Astrocyte of the cerebellum (primary cell): Measurements from ENCODE around the gene MALAT1.
A peak's percentile ranks its signal among the peaks of the same experiment; 100 is the strongest.

ENCODE experiments used
- DNase-seq: peaks from one replicate; pipeline ENCODE4 v3.0.0-alpha.2; 2011; ENCODE audit warnings: low read depth
- H3K4me3 ChIP-seq: 2 replicates; pipeline ENCODE4 v1.5.1; 2011; ENCODE audit warnings: mild to moderate bottlenecking, low read depth, low read length, moderate library complexity
- CTCF ChIP-seq: IDR thresholded peaks from 2 replicates; pipeline ENCODE4 v1.5.1; 2012; ENCODE audit warnings: low read length, low read depth, moderate library complexity, mild to moderate bottlenecking; ENCODE audit errors: missing control alignments
- in situ Hi-C: cut with HindIII; loops from 2 replicates; pipeline ENCODE4 v1.10.0; 2017; ENCODE audit warnings: low sequenced_read_pairs

The MALAT1 gene

GRCh38 chr11:65538915-65539743, 40.3 kb downstream of the MALAT1 start:
- DNase-seq, result no peak
- H3K4me3 ChIP-seq, result no peak overlapping the region
- in situ Hi-C loops, result no loop called here
- no peak for TF ChIP-seq CTCF

DNA sequence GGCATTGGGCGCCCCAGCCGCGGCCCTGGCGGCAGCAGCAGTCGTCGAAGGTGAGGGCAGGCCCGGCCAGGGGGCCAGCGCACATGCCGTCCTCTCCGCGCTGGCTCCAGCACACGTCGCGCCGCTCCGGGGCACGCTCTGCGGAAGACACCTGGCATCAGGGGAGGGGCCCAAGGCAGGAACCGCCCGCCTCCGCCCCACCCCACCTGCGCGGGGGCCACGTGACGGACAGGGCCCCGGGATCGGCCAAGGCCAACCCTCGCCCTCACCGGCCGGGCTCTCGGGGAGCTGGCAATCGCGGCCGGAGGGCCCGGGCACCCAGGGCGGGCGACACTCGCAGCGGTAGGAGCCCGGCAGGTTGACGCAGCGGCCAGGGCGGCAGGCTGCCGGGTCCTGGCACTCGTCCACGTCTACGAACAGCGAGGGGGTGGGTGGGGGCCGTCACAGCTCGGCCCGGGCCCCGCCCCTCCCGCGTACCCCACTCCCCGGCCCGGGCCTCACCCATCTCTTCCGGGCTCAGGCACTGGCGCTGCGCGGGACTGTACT, 41.0 kb downstream of the MALAT1 start:
- in situ Hi-C loops, result no loop called here
- TF ChIP-seq CTCF, result no peak
- no peak overlapping the region for H3K4me3 ChIP-seq
- DNase-seq, result no peak

- DNase-seq, result no peak
- peak; percentile 68 for TF ChIP-seq CTCF
- H3K4me3 ChIP-seq, result peak overlapping the region; percentile 15
- in situ Hi-C loops, result no loop called here
Measured at GRCh38 chr11:65540290-65541092, 41.6 kb downstream of the MALAT1 start.

- no peak overlapping the region for H3K4me3 ChIP-seq
- in situ Hi-C loops, result no loop called here
- no peak for DNase-seq
- no peak for TF ChIP-seq CTCF
Measured at GRCh38 chr11:65541093-65541982, 42.5 kb downstream of the MALAT1 start.

DNA sequence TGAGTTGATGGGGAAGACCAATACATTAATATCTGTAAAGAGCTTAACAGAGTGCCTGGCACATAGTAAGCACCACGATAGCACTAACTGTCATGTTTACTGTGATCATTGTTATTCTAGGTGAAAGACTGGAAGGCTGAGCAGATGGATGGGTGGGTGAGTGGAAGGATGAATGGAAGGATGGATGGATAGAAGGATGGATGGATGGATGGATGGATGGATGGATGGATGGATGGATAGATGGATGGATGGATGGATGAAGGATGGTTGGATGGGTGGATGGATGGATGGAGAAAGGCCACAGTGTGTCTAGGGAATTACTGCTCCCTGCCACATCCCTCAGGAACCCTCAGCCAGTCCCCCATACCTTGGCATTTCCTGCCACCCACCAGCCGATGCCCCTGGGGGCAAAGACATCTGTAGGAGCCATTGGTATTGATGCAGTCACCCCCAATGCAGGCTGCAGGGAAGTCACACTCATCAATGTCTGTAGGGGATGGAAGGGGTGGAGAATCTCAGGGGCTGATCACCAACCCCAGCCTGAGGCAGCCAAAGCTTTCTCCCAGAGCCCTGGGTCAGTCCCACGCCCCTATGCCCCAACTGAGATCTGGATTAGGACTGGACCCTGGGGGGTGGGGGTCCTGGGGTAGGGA, 44.0 kb downstream of the MALAT1 start:
- in situ Hi-C loops, result no loop called here
- no peak for DNase-seq
- TF ChIP-seq CTCF, result no peak
- H3K4me3 ChIP-seq, result no peak overlapping the region

DNA sequence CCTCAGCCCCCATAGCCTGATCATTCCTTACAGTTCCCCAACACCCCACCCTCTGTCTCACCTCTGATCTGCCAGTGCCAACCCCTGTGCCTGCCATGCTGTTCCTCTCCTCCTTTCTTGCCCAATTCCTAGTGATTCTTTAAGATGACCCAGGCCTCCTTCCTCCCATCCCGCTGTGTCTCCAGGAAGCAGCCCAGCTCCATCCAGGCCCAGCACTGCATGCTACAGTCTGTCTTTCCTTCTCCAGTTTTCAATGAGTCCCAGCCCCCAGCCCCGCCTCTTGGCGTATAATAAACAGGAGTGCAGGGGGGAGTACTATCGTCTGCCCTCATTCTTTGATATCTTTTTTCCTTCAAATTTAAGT, 47.0 kb downstream of the MALAT1 start:
- DNase-seq, result no peak
- no peak for TF ChIP-seq CTCF
- in situ Hi-C loops, result no loop called here
- no peak overlapping the region for H3K4me3 ChIP-seq
